ENCODE data around the gene PTPN1. TPM values are rescaled to one million over a fixed set of nuclear protein-coding genes. Genes with fewer than 3 reads are reported as not detected.
A peak's percentile ranks its signal among the peaks of the same experiment; 100 is the strongest.

The PTPN1 gene
- total RNA-seq, result 78.2 TPM
- long read RNA-seq, full-length matches to known transcripts, result 11 of 61 reads
- long read RNA-seq, partial matches to known transcripts, result 38 of 61 reads
- long read RNA-seq, other reads (novel, unspliced or antisense), result 12 of 61 reads

- ATAC-seq (peak; percentile 96 to 98), DNase-seq (peak; percentile 98)
- intact Hi-C loops (cut with DNase I), result loop anchor here (10.0 kb wide), 1 partner anchor 65 kb away; no protein-coding TSS in a partner anchor
- peak within 1 kb of the TSS; percentile 98 for H3K27ac ChIP-seq
- H3K4me3 ChIP-seq, result peak within 1 kb of the TSS; percentile 98
- no peaks in the 10 kb centered on the region for H3K36me3 ChIP-seq
- H3K4me1 ChIP-seq, result peaks cover 51% of the 10 kb centered on the region
- H3K27me3 ChIP-seq (ENCODE audit: low read depth), result no peaks in the 10 kb centered on the region
- no peak for TF ChIP-seq CTCF (IDR thresholded peaks at IDR 0.05)
- no peaks in the 10 kb centered on the region for H3K9me3 ChIP-seq
Measured at GRCh38 chr20:50509923-50510705, at the start of gene PTPN1. PTPN1 (plus strand) TSS chr20:50510383; CDS start chr20:50510528, 145 bp downstream.

- intact Hi-C loops (cut with DNase I), result loop anchor here (5.0 kb wide), 1 partner anchor 273 kb away; no protein-coding TSS in a partner anchor
Measured at GRCh38 chr20:50460608-50461267, 49.4 kb upstream of the PTPN1 start.

GRCh38 chr20:50462093-50462690 is 48.0 kb upstream of the PTPN1 start:
- Histone ChIP-seq H3K9me3 (no peaks in the 10 kb centered on the region), H3K27me3 (ENCODE audit: low read depth) (no peaks in the 10 kb centered on the region), H3K27ac (peak overlapping the region; percentile 53), H3K4me1 (peaks cover 20% of the 10 kb centered on the region), H3K36me3 (no peaks in the 10 kb centered on the region), H3K4me3 (no peak overlapping the region)
- intact Hi-C loops (cut with DNase I), result loop anchor here (5.0 kb wide), 1 partner anchor 275 kb away; no protein-coding TSS in a partner anchor
- no peak for TF ChIP-seq CTCF (IDR thresholded peaks at IDR 0.05)
- DNase-seq (no peak), ATAC-seq (peak in 1 of 2 donors; percentile 19)

More at GRCh38 chr20:50460608-50461267, 49.4 kb upstream of the PTPN1 start:
- Histone ChIP-seq H3K36me3 (no peaks in the 10 kb centered on the region), H3K4me3 (no peak overlapping the region), H3K27me3 (ENCODE audit: low read depth) (no peaks in the 10 kb centered on the region), H3K27ac (peak overlapping the region; percentile 56), H3K9me3 (no peaks in the 10 kb centered on the region), H3K4me1 (peaks cover 35% of the 10 kb centered on the region)
- TF ChIP-seq CTCF (IDR thresholded peaks at IDR 0.05), result peak; percentile 93
- peak; percentile 93 for DNase-seq
- peak; percentile 92 to 96 for ATAC-seq

- intact Hi-C loops (cut with DNase I), result loop anchor here (5.0 kb wide), 1 partner anchor 277 kb away; no protein-coding TSS in a partner anchor
- peaks cover 19% of the 10 kb centered on the region for H3K4me1 ChIP-seq
- H3K27me3 ChIP-seq (ENCODE audit: low read depth), result no peaks in the 10 kb centered on the region
- peak; percentile 83 for TF ChIP-seq CTCF (IDR thresholded peaks at IDR 0.05)
- peak; percentile 75 for DNase-seq
- no peaks in the 10 kb centered on the region for H3K36me3 ChIP-seq
- H3K9me3 ChIP-seq, result no peaks in the 10 kb centered on the region
- ATAC-seq, result peak; percentile 81 to 84
- peak overlapping the region; percentile 18 for H3K4me3 ChIP-seq
- no peak overlapping the region for H3K27ac ChIP-seq
Measured at GRCh38 chr20:50464026-50464724, 46.0 kb upstream of the PTPN1 start.
